Measurements from ENCODE around the gene TM4SF1. TPM values are rescaled to one million over a fixed set of nuclear protein-coding genes. Genes with fewer than 3 reads are reported as not detected.

Gene TM4SF1
- total RNA-seq, 1 donor from 2014 or later, result 60.3 TPM

DNA sequence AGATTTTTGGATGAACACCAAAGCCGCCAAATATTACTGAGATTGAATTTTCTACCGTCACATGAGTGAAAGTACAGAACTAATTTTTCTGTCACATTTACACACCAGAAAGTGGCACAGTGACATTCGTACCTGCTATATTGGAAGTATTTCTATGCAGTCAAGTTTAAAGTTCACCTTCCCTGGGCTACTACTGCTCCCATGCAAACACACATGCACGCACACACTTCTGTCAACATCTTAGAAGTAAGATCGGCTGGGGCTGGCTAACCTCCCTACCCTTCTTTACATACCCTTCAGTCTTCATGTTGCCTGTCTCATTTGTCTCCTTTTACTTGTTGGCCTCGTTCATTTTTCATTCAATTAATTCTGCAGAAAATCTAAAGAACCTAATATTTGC lies 19.0 kb upstream of the TM4SF1 start:
- Mint-ChIP-seq H3K27me3 (ENCODE audit: low read depth) (no peaks in the 10 kb centered on the region), H3K4me3 (ENCODE audit: unreplicated experiment) (no peak overlapping the region), H3K36me3 (ENCODE audit: low read depth) (no peaks in the 10 kb centered on the region), H3K27ac (ENCODE audit: unreplicated experiment) (peak overlapping the region; percentile 90), H3K4me1 (ENCODE audit: low read depth) (peaks cover 51% of the 10 kb centered on the region), H3K9me3 (ENCODE audit: low read depth) (peaks cover 2% of the 10 kb centered on the region)
- DNase-seq (ENCODE audit: low spot score), result no peak
- TF ChIP-seq, protein P1, sequence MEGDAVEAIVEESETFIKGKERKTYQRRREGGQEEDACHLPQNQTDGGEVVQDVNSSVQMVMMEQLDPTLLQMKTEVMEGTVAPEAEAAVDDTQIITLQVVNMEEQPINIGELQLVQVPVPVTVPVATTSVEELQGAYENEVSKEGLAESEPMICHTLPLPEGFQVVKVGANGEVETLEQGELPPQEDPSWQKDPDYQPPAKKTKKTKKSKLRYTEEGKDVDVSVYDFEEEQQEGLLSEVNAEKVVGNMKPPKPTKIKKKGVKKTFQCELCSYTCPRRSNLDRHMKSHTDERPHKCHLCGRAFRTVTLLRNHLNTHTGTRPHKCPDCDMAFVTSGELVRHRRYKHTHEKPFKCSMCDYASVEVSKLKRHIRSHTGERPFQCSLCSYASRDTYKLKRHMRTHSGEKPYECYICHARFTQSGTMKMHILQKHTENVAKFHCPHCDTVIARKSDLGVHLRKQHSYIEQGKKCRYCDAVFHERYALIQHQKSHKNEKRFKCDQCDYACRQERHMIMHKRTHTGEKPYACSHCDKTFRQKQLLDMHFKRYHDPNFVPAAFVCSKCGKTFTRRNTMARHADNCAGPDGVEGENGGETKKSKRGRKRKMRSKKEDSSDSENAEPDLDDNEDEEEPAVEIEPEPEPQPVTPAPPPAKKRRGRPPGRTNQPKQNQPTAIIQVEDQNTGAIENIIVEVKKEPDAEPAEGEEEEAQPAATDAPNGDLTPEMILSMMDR (IDR thresholded peaks at IDR 0.05), result no peak

DNA sequence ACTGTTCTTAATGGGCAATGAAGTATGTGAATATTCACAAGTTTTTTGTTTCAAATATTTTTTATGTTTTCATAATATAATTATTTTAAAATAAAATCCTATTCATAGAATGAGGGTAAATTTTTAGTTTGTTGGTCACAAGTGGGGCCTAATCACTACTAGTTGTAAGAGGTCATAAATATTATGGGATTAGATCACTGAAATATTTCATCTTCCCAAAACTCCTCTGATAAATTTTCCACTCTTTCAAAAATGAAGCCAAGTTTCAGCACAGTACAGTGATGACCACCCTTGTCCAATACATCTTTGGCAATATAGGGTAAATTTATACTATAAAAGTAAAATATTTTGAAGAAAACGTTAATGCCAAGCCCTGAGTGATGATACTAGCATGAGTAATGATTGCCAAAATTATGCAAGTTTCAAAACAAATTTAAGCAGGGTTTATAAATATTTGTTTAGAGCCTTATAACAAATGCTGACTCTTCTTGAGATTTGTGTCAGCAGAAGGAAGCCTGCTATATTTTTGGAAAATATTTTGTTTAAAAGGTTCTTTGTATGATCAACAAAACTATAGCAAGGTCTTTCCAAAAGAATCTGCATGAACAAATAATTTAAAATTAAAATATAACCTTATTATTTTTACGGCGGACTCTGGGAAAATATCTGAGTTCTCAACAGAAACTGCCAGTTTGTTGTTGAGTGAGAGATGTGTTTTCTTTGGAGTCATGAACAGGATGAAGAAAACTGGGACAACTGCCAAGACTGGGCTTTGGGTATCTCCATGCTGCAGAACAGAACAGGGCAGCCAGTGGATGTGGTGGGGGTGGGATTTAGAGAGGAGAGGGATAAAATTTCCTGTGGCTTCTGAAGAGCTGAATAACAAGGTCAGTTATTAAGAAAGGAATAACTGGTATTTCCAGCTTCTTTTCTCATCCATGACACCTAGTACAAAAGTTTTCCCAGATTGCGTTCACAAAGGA lies 17.9 kb upstream of the TM4SF1 start:
- Mint-ChIP-seq H3K4me1 (ENCODE audit: low read depth) (peaks cover 43% of the 10 kb centered on the region), H3K9me3 (ENCODE audit: low read depth) (no peaks in the 10 kb centered on the region), H3K27ac (ENCODE audit: unreplicated experiment) (peak overlapping the region; percentile 90), H3K27me3 (ENCODE audit: low read depth) (no peaks in the 10 kb centered on the region), H3K4me3 (ENCODE audit: unreplicated experiment) (no peak overlapping the region), H3K36me3 (ENCODE audit: low read depth) (no peaks in the 10 kb centered on the region)
- TF ChIP-seq, protein P1 (IDR thresholded peaks at IDR 0.05), result no peak
- DNase-seq (ENCODE audit: low spot score), result no peak

DNA sequence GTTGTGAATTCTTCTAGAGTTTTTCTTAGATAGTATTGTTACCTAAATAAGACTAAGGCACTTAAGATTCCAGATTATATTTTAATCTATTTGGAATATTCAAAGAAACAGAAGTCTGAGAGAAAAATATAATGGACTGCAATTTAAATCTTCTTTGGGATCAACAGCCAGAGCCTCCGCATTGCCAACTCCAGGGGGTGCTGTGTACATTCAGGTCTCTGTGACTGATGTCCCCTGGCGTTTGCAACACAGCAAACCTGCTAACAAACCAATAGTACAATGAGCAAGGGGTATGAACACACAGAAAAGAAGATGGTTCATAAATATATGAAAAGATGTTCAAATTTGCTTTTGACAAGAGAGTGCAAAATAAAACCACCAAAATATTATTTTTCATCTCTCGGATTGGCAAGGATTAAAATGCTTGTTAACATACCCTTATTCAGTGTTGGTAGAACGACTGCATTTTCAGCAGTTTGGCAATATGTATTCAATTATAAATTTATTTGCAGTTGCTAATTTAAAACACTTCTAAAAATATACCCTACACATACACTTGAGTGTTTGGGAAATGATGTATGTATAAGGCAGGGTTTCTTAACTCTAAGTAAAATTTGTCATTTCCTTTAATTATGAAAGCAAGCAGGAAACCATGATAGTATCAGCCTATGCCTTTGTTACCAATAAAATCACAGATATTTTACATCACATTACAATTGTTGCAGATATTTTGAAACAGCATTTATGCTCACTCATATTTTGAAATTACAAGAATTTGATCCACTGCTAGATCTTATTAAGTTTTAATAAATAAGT lies 16.1 kb upstream of the TM4SF1 start:
- H3K4me3 Mint-ChIP-seq (ENCODE audit: unreplicated experiment), result no peak overlapping the region
- H3K27ac Mint-ChIP-seq (ENCODE audit: unreplicated experiment), result peak overlapping the region; percentile 52
- H3K36me3 Mint-ChIP-seq (ENCODE audit: low read depth), result no peaks in the 10 kb centered on the region
- H3K27me3 Mint-ChIP-seq (ENCODE audit: low read depth), result no peaks in the 10 kb centered on the region
- H3K4me1 Mint-ChIP-seq (ENCODE audit: low read depth), result peaks cover 39% of the 10 kb centered on the region
- TF ChIP-seq, protein P1 (IDR thresholded peaks at IDR 0.05), result peak; percentile 98
- DNase-seq (ENCODE audit: low spot score), result no peak
- peaks cover 2% of the 10 kb centered on the region for H3K9me3 Mint-ChIP-seq (ENCODE audit: low read depth)

DNA sequence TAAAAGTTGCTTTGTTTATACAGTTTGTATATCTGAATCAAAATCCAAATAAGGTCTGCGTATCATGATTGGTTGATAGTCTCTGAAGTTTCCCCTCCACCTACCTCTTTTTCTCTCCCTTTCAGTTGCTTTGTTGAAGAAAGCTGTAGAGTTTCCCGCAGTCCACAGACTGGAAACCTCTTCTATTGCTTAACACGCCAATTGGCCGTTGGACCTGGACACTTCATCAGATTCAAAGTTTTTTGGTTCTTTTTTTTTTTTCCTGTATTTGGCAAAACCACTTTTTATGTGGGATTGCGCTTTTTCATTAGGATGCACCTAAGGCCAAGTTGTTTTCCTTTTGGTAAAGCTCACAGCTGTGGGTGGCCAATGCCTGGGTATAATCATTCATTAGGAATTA lies 14.5 kb upstream of the TM4SF1 start:
- Mint-ChIP-seq H3K27ac (ENCODE audit: unreplicated experiment) (no peak overlapping the region), H3K4me3 (ENCODE audit: unreplicated experiment) (no peak overlapping the region), H3K36me3 (ENCODE audit: low read depth) (no peaks in the 10 kb centered on the region), H3K4me1 (ENCODE audit: low read depth) (peaks cover 47% of the 10 kb centered on the region), H3K27me3 (ENCODE audit: low read depth) (no peaks in the 10 kb centered on the region), H3K9me3 (ENCODE audit: low read depth) (peaks cover 2% of the 10 kb centered on the region)
- no peak for DNase-seq (ENCODE audit: low spot score)
- TF ChIP-seq, protein P1 (IDR thresholded peaks at IDR 0.05), result no peak

DNA sequence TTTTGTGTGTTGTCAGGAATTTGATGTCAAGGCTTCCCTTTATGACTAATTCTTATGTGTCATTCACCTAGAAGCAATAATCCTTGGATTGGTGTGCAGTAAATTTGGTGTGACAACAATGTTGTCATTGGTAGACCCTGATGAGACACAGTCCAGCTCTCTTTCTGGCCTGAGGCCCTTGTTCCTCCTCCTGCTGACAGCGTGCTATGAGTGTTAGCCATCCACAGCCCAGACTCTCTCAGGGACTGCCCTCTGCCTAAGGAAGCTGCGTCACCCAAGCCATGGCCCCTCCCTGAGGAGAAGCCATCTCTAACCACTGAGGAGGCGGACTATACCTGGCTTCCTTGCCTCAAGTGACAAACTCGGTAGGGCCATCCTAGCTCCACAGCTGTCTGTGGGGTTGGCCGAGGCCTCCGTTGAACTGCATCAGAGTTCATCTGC lies 13.3 kb upstream of the TM4SF1 start:
- Mint-ChIP-seq H3K4me1 (ENCODE audit: low read depth) (peaks cover 47% of the 10 kb centered on the region), H3K27me3 (ENCODE audit: low read depth) (no peaks in the 10 kb centered on the region), H3K9me3 (ENCODE audit: low read depth) (peaks cover 2% of the 10 kb centered on the region), H3K4me3 (ENCODE audit: unreplicated experiment) (no peak overlapping the region), H3K27ac (ENCODE audit: unreplicated experiment) (no peak overlapping the region), H3K36me3 (ENCODE audit: low read depth) (no peaks in the 10 kb centered on the region)
- TF ChIP-seq, protein P1 (IDR thresholded peaks at IDR 0.05), result no peak
- no peak for DNase-seq (ENCODE audit: low spot score)

Data from chondrocyte (in vitro differentiated cells).